ENCODE results near the gene C9orf152. TPM values are rescaled to one million over a fixed set of nuclear protein-coding genes. Genes with fewer than 3 reads are reported as not detected.

C9orf152 gene
- polyA plus RNA-seq, 1 donor (not counting 4 experiments of a cell fraction or from before 2014, with no cell fraction given) = not detected

DNA sequence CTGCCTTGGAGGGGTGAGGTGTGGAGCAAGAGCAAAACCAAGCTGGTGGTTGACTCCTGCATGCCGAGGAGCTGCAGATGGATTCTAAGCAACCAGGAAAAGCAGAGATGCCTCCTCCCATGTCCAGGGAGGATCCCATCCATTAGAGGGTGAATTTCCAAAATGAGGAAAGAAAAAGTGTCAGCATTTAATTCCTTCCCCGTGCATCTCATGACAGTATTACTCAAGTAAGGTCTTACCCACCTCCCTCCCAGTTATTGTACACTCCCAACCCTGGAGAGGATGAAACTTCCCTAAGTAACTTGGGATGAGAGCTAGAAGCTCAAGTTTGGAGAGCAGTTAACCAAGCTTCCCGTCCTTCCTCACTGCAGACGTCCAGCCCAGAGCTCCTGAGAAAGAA, 19.9 kb downstream of the C9orf152 start:
- peaks cover 2% of the 10 kb centered on the region for H3K9me1 ChIP-seq (ENCODE audit: control insufficient read depth, extremely low read depth, insufficient read depth, low read length)
- no peak overlapping the region for H3K4me3 ChIP-seq (ENCODE audit: control insufficient read depth in 2 of 3, extremely low read depth in 1 of 3, insufficient read depth in 2 of 3, low read depth in 1 of 3, low read length in 3 of 3)
- no peak overlapping the region for H3K9ac ChIP-seq (ENCODE audit: control insufficient read depth, extremely low read depth, insufficient read depth, low read length)
- dilution Hi-C loops (cut with MboI; ENCODE audit: extremely low pct_ligation_motif_present, low sequenced_read_pairs) = no loop called here
- no peak overlapping the region for H3K4me2 ChIP-seq (ENCODE audit: control insufficient read depth, extremely low read depth, insufficient read depth, low read depth, low read length)
- no peaks in the 10 kb centered on the region for H3K79me2 ChIP-seq (ENCODE audit: control insufficient read depth, insufficient read depth, low read length)
- DNase-seq (ENCODE audit: low read depth, low spot score) = no peak
- no peaks in the 10 kb centered on the region for H4K20me1 ChIP-seq (ENCODE audit: control insufficient read depth, extremely low read depth, insufficient read depth, low read length)
- peaks cover 13% of the 10 kb centered on the region for H3K4me1 ChIP-seq (ENCODE audit: control insufficient read depth, extremely low read depth, insufficient read depth, low read length)
- TF ChIP-seq EZH2 (IDR thresholded peaks at IDR 0.05; ENCODE audit: low read length) = no peak
- TF ChIP-seq, protein P1, sequence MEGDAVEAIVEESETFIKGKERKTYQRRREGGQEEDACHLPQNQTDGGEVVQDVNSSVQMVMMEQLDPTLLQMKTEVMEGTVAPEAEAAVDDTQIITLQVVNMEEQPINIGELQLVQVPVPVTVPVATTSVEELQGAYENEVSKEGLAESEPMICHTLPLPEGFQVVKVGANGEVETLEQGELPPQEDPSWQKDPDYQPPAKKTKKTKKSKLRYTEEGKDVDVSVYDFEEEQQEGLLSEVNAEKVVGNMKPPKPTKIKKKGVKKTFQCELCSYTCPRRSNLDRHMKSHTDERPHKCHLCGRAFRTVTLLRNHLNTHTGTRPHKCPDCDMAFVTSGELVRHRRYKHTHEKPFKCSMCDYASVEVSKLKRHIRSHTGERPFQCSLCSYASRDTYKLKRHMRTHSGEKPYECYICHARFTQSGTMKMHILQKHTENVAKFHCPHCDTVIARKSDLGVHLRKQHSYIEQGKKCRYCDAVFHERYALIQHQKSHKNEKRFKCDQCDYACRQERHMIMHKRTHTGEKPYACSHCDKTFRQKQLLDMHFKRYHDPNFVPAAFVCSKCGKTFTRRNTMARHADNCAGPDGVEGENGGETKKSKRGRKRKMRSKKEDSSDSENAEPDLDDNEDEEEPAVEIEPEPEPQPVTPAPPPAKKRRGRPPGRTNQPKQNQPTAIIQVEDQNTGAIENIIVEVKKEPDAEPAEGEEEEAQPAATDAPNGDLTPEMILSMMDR (optimal IDR thresholded peaks at IDR 0.05 in 1 of 3, IDR thresholded peaks at IDR 0.05 in 1 of 3, conservative IDR thresholded peaks at IDR 0.05 in 1 of 3; ENCODE audit: extremely low read depth in 1 of 3, insufficient read depth in 2 of 3, low read length in 3 of 3) = no peak
- no peak for FAIRE-seq
- H2AFZ ChIP-seq (ENCODE audit: control insufficient read depth, low read length) = no peak overlapping the region
- H3K9me3 ChIP-seq (ENCODE audit: control insufficient read depth, low read depth, low read length) = no peaks in the 10 kb centered on the region
- no peaks in the 10 kb centered on the region for H3K27me3 ChIP-seq (ENCODE audit: control insufficient read depth, extremely low read depth, insufficient read depth, low read length)
- no peak overlapping the region for H3K27ac ChIP-seq (ENCODE audit: control insufficient read depth, insufficient read depth, low read length)
- no peaks in the 10 kb centered on the region for H3K36me3 ChIP-seq (ENCODE audit: control insufficient read depth in 2 of 2, extremely low read depth in 1 of 2, insufficient read depth in 2 of 2, low read length in 2 of 2)

DNA sequence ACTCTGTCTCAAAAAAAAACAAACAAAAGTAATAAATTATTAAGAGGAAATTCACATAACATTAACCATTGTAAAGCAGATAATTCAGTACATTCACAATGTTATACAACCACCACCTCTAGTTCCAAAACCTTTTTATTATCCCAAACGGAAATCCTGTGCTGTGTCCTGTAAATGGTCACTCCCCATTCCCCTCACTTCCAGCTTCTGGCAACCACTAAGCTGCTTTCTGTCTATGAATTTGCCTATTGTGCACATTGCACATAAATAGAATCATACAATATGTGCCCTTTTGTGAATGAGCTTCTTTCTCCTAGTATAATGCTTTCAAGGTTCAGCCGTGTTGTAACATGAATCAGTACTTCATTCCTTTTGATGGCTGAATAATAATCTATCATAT, 20.8 kb downstream of the C9orf152 start:
- FAIRE-seq (no peak), DNase-seq (ENCODE audit: low read depth, low spot score) (no peak)
- Histone ChIP-seq H3K36me3 (ENCODE audit: control insufficient read depth in 2 of 2, extremely low read depth in 1 of 2, insufficient read depth in 2 of 2, low read length in 2 of 2) (no peaks in the 10 kb centered on the region), H3K79me2 (ENCODE audit: control insufficient read depth, insufficient read depth, low read length) (no peaks in the 10 kb centered on the region), H3K4me3 (ENCODE audit: control insufficient read depth in 2 of 3, extremely low read depth in 1 of 3, insufficient read depth in 2 of 3, low read depth in 1 of 3, low read length in 3 of 3) (no peak overlapping the region), H3K9me1 (ENCODE audit: control insufficient read depth, extremely low read depth, insufficient read depth, low read length) (peaks cover 2% of the 10 kb centered on the region), H2AFZ (ENCODE audit: control insufficient read depth, low read length) (no peak overlapping the region), H3K27me3 (ENCODE audit: control insufficient read depth, extremely low read depth, insufficient read depth, low read length) (no peaks in the 10 kb centered on the region), H3K27ac (ENCODE audit: control insufficient read depth, insufficient read depth, low read length) (no peak overlapping the region), H3K4me1 (ENCODE audit: control insufficient read depth, extremely low read depth, insufficient read depth, low read length) (peaks cover 13% of the 10 kb centered on the region), H3K4me2 (ENCODE audit: control insufficient read depth, extremely low read depth, insufficient read depth, low read depth, low read length) (no peak overlapping the region), H3K9ac (ENCODE audit: control insufficient read depth, extremely low read depth, insufficient read depth, low read length) (no peak overlapping the region), H4K20me1 (ENCODE audit: control insufficient read depth, extremely low read depth, insufficient read depth, low read length) (no peaks in the 10 kb centered on the region), H3K9me3 (ENCODE audit: control insufficient read depth, low read depth, low read length) (no peaks in the 10 kb centered on the region)
- no peak for TF ChIP-seq EZH2 (IDR thresholded peaks at IDR 0.05; ENCODE audit: low read length)
- TF ChIP-seq, protein P1 (optimal IDR thresholded peaks at IDR 0.05 in 1 of 3, IDR thresholded peaks at IDR 0.05 in 1 of 3, conservative IDR thresholded peaks at IDR 0.05 in 1 of 3; ENCODE audit: extremely low read depth in 1 of 3, insufficient read depth in 2 of 3, low read length in 3 of 3) = no peak
- dilution Hi-C loops (cut with MboI; ENCODE audit: extremely low pct_ligation_motif_present, low sequenced_read_pairs) = no loop called here

Data from keratinocyte (primary cell).